Amniotic stem cell (primary cell): ENCODE data around the gene SDK2.
"Not testable (repeated sequence)": the region's sequence is repeated elsewhere in the genome, so short reads cannot be mapped to it uniquely, and the experiment has no call there.

Experiments used
- DNase-seq: peaks from one replicate; lab custom pipeline; 2025; lab: John Stamatoyannopoulos, UW

Gene SDK2

DNA sequence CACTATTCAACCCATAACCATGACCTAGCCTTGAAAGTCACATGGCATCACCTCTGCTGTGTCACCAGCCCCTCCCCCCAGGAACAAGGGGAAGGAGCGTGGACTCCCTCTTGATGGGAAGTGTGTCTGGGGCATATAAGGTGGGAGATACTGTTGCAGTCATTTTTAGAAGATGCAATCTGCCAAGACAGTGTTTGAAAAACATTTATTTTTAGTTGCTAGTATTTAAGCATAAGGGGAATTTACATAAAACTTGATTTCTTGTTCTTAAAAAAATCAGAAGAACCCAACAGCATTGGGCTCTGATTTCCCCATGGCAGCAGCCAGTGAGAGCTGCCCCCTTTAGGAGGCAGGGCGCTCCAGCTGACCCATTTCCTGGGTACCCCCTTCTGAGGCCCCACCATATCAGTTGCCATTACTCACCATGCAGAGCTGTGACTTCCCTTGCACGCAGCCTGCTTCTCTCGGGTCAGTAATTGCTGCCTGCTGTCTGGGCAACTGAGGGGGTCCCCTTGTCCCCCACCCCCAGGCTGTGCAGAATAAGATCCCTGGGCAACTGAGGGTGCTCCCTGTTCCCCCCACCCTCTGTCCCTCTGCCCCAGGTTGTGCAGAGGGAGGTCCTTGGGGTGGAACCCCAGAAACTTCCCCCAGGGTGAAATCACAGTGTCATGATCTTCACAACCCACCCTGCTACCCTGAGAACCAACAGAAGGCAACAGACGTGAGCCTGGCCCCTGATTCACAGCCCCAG lies 320.7 kb downstream of the SDK2 start:
- no peak for DNase-seq

DNA sequence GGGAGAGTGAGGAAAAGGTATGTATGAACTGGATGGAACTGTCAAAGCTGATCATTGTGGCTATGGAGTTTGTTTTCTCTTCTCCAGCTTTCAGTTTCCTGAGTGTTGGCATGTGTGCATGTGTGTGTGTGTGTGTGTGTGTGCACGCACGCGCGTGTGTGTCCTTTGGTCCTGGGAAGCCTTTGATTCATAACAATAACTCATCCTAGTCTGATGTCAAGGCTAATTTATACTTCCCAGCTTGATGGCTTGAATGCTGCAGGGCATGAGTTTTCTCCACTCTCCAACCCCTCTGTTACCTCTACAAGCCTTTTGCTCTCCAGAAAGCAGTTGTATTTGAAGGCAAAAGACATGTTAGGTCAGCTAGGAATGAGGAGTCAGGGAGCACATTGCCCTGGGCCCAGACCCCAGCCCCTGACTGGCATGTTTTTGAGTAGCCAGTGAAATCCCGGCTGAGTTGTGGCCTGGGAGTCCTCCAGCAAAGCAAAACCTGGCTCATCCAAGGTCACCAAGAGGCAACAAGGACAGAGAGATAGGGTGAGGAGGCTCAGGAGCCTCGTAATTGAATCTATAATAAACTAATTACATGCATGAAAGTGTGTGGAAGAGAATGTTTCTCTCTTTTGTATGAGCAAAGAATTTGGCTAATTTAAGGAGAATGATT lies 323.5 kb downstream of the SDK2 start:
- no peak for DNase-seq

DNA sequence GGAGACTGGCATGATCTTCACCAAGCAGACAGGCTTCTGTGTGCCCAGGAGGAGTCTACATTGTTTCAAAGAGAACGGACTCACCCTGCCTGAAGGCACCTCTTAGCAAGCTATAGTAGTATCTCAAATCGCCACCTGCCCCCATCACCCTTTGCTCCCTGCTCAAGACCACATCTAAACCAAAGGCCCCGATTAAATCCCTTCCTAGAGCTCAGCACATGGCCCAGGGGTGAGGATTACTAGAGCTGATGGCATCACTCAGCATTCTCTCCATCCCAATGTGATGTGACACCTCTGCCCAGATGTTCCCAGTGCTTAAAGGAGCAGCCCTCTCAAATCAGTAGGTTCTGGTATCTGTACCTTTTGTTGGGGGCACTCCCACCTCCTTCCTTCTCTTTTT lies 324.5 kb downstream of the SDK2 start:
- DNase-seq = no peak

DNA sequence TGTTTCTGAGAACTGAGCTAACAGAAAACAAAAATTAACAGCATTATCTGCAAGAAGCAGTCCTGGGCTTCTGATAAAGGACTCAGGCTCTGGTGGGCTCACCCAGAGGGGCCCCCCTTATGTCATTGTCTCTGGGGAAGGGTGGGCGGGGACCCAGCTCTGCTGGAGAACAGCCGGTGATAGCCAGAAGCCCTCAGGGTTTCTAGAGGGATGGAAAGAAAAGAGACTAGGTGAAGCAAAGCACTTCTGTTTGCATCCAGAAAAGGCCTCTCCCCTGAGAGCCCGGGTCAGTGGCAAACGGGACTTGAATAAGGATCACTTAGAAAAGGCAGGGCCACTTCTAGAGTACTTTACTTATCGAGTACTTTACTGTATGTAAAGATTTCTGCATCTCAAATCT lies 325.4 kb downstream of the SDK2 start:
- DNase-seq = no peak

DNA sequence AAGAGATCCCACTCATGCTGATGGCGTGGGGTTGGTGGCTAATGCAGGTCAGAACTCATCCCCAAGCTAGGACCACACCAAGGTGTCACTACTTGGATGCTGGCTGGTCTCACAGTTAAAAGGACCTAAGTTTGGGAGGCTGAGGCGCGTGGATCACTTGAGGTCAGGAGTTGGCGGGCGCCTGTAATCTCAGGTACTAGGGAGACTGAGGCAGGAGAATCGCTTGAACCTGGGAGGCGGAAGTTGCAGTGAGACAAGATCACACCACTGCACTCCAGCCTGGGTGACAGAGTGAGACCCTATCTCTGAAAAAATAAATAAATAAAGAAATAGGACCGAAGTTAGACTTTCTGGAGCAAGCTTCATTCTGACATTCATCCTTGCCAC lies 325.8 kb downstream of the SDK2 start:
- DNase-seq = no peak

DNA sequence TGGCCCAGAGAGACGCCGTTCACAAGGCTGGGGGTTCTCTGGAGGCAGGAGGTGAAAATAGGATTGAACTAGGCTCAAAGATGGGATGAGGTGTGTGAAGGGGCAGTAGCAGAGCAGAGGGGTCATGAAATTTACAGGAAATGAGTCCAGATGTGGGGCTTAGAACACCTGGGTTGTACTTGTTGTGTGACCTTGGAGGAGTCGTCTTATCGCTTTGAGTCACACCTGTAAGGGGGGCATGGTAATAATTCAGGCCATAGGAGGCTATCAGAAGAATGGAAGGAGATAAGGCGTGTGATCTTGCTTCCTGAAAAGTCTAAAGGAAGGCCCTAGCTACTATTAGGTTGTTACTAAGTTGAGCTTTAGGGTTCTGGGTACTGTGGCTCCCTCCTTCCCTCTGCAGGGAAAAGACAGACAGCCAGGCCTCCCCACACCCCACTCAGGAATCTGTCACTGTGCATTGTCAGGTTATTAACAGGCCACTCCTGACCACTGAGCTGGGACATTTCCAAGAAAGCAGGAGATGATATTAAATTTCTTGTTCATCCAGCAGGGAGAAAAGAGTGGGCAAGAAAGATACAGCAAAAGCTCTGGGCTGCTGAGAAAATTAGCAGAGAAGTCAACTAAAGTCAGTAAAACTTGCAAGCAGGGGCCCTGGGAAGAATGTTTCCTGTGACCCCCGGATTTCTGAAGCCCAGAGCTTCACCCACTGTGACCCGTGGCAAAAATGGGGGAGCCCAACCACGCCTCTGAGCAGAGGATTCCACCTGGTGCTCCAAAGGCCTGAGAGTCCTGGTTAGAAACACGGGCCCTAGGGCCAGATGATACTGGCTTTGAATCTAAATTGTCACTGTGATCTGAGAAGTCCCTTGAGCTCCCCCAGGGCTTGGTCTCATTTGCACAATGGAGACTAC lies 326.5 kb downstream of the SDK2 start:
- DNase-seq = no peak

DNA sequence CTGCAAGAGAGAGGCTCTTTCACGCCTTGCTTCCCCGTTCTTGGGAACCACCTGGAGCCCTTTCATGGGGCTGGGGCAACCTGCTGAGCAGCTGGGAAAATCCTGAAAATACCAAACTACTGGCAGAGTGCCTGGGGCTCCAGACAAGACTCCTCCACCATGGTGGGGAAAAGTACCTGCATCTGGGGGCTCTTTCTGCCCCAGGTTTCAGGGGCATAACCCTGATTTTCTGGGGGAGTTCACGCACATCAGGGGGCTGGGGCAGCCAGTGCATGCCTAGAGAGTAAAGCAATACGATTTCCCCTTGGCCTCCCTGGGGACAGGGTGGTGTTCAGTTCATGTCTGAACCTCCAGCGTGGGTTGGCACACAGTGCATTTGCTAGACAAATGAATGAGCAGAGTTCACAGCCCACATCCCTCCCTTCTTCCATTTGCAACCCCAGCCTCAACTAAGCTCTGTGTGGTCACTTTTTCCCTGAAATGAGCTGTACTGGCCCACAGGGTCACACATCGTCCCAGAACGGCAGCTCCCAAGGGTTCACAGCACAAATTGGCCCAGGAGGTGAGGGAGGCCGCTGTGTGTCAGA lies 327.2 kb downstream of the SDK2 start:
- DNase-seq = no peak

DNA sequence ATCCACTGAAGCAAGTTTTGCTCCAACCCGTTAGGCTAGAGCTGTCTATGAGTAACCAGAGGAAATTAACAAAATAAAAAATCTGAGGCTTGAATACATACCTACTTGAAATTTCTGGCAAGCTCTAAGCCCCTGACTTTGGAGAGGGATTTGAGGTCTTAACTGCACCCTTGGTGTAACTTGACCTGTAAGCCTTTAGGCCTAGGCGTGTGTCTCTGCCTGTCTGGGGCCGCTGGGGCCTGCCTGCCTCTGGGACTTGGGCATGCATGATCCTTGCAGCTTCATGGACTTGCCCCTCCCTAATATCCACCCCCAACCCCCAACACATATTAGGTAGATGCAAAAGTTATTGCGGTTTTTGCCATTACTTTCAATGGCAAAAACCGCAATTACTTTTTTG lies 328.8 kb downstream of the SDK2 start:
- no peak for DNase-seq

DNA sequence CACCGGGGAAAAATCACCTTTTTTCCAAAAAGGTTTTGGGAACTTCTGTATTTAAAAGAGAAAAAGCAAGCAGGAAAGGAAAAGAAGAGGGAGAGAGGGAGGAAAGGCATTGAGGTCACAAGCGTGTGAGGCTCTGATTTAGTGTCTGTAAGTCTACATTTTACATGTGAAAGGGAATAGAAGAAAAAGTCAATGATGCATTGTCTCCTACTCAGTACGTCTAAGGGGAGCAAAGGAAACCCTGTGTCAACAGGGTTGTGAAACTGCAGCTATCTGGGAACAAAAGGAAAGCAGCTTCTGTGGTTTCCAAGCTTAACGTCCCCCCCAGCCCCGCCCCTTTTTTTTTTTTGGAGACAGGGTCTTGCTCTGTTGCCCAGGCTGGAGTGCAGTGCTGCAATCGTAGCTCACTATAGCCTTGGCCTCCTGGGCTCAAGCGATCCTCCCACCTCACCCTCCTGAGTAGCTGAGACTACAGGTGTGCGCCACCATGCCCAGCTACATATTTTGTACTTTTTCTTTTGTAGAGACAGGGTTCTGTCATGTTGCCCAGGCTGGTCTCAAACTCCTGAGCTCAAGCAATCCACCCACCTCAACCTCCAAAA lies 330.6 kb downstream of the SDK2 start:
- no peak for DNase-seq

DNA sequence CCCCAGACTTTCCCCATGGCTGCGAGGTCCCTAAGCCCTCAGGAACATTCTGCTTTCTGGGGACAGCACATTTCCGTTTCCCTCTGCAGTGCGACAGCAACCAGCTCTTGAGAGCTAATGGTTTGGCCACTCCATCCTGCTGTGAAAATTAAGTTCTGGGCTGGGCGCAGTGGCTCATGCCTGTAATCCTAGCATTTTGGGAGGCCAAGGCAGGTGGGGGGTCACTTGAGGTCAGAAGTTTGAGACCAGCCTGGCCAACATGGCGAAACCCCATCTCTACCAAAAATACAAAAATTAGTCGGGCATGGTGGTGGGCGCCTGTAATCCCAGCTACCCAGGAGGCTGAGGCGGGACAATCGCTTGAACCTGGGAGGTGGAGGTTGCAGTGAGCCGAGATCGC lies 331.4 kb downstream of the SDK2 start:
- DNase-seq = not testable (repeated sequence)

DNA sequence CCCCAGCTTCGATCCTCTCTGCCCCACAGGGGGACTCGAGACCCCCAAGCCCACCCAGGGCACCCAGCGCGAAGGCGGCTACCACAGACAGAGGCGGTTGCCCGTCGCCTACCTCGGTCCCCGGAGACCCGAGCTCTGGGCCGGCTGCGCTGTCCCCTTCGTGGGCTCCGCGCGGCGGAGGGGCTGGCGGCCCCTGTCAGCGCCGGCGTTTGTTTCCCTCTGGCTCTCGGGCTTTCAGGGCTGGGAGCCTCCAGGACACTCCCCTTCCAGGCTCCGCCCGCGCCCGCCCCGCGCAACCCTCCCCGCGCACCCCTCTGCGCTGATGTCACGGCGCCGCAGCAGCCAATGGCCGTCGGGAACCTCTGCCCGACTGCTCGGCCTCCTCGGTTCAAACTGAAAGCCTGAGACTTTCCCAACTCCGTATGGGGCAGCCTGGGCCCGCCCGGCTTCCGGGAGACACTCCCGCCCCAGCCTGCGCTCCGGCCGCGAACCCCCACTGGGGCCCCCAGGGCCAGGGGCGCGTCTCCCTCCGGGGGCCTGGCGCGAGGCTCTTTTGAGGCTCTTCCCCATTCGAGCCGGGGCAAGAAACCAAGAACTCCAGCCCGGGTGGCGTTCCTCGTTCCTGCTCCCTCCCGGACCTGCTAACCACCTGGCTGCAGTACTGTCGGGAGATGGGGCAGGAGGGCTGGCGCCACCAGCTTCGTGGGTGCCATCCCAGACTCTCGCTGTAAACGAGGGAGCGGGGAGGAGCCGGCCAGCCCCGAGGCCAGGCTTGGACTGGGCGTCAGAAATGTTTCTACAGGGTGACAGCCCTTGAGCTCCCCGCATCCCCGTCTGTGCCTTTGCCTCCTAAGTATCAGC lies 332.2 kb downstream of the SDK2 start, which contains the start of gene CDC42EP4:
Gene CDC42EP4 (minus strand): TSS at position 221 of the 861 bp plus-strand sequence. CDS start 25,501 bp downstream, outside the sequence.
- DNase-seq = peak; percentile 92

DNA sequence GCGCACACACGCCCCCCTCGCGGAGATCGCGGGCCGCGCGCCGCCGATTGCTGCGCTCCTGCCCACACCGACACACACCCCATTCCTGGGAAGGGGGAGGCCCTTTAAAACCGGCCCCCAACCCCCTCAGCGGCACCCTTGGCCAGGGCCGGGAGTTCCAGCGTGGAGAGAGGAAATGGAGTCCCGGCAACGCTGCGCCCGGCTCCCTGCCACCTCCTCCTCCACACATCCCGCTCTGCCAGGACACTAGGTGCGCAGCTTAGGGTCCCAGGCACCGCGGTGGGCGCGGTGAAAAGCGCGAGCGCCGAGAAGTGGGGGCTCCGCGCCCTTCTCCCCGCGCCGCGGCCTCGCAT lies 332.8 kb downstream of the SDK2 start:
- DNase-seq = no peak

DNA sequence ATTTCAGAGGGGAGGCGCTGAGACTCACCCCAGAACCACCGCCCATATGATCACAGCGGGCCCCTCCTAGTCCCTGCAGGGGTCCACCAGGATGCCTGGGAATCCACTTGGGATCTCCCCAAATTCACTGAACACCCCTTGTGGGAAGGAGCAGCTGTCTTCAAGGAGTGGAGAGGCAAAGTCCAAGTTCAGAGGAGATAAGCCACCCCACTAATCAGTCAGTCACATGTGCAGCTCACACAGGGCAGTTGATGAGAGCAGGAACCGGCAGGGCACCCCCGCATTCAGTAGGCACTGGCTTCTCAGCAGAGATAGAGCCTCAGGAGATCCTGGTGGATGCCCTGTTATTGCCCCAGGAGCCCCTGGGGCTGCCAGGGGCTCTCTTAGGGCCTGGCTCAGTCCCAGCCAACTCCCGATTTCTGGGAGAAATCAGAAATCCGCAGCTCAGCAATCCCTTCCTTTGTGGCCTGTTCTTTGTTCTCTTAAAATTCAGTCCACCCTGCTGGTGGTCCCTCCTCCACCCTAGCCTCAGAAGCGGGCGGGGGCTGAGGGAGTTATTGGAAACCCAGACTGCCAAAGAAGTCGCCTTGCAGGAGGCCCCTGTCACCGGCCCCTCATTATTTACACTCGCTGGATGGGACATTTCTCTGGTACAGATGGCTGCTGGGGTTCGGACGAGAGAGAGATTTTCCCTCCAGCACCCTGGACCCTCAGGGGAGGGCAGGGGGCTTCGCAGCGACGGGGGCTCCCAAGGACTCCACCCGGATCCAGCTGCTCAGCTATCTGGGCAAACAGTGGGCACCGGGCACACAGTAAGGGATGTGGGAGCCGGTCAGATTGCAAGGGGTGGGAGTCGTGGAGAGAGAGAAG lies 334.3 kb downstream of the SDK2 start:
- no peak for DNase-seq

DNA sequence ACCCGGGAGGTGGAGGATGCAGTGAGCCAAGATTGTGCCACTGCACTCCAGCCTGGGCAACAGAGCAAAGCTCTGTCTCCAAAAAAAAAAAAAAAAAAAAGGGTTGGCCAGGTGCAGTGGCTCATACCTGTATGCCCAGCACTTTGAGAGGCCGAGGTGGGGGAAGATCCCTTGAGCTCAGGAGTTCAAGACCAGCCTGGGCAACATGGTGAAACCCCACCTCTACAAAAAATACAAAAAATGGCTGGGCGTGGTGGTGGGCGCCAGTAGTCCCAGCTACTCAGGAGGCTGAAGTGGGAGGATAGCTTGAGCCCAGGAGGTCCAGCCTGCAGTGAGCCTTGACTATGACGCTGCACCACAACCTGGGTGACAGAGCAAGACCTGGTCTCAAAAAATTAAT lies 335.3 kb downstream of the SDK2 start:
- DNase-seq = not testable (repeated sequence)

DNA sequence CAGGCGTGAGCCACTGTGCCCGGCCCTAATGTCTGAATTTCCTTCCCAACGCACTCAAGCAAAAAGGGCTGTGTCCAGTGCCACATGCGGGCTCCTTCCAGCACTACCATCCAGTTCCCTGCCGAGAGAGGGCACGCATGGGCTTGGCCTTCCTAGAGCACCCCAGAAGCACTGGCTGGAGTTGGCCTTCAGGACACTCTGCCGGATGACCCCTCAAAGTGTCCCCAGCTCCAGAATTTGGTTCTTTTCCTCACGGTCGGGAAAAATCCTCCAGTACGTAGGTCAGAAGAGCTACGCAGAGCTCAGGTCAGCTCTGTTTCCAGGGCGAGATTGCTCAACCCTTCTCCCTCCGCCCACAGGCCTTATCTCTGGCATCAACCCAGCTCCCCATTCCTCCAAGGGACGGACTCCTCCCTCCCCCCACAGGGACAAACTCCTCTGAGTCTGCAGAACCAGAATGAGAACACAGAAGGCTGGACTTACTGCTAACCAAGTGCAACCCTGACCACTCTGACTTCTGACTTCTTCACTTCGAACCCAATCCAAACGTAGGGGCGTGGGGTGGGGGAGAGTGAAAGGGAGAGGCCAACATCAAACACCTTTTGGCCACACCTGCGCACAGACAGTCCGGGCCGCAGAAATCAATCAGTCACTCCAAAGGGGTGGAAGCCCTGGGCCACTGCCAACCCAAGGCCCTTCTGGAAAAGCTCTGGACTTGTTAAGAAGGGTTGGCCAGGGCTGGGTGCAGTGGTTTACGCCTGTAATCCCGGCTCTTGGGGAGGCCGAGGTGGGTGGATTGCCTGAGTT lies 336.0 kb downstream of the SDK2 start:
- no peak for DNase-seq

DNA sequence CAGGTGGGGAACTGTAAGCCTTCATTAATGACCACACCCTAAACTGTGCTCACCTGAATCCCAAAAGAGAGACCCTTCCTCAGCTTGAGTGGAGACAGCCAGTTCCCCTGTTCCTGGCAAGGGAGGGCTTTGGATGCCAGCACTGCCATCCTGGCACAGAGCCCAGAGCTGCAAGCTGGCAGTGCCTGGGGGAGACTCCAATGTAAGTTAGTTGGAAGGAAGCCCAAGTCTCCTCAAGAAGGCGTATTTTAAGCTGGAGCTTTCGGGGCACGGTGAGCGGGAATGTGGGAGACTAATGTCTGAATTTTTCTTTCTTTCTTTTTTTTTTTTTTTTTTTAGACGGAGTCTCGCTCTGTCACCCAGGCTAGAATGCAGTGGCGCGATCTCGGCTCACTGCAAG lies 337.1 kb downstream of the SDK2 start:
- no peak for DNase-seq

DNA sequence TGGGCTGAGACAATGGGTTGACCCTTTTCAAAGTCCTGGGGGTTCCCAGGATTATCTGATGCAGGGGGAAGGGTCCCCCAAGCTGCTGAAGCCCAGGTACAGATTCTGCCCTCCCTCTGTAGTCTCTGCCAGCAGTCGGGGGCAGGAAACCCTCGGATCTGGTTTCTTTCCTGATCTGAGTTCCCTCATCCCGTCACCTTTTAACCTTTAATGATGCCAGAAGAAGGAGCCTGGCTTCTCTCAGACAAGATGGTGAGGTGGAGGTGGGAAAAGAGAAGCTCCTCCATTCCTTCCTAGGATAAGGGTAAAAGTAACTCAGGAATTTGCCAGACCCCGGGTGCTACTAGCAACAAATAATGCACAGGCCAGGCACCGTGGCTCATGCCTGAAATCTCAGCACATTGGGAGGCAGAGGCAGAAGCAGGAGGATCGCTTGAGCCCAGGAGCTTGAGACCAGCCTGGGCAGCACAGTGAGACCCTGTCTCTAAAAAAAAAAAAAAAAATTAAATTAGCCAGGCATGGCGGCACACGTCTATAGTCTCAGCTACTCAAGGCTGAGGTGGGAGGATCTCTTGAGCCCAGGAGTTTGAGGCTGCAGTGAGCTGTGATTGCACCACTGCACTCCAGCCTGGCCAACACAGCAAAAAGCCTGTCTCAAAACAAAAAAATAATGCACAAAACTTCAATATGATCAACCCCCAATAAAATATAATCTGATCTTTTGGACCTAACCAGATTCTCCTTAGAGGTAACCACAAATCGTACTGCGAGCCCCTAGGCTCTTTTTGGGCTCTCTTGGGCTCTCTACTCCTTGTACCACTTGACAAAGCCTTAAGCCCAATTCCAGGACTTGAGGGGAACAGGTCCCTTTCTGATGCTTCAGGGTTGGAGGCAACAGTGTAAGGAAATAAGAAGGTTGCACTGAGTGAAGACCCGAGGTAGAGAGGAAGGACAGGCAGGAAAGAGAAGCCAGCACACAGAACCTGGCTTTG lies 338.1 kb downstream of the SDK2 start:
- no peak for DNase-seq
